HCT116 (cell line): Measurements from ENCODE around the gene ZBTB2. TPM values are rescaled to one million over a fixed set of nuclear protein-coding genes. Genes with fewer than 3 reads are reported as not detected.

Experiments used
- ATAC-seq: fragments of 200-7000 bp; cut with Tn5 transposase; 2 replicates; pipeline ENCODE4 v1.9.1; 2020; ENCODE audit warnings: mild to moderate bottlenecking, moderate library complexity
- BruUV-seq: library from RNA; stranded (reverse); fragments of 400-500 nt; replicated peaks from 2 replicates; lab custom pipeline; 2021; lab: Mats Ljungman, UMichigan
- CTCF ChIA-PET: fragments of 300-600 bp; sonication (Branson Sonifier 250); formaldehyde crosslinking; loops from one replicate; lab custom pipeline; 2021; ENCODE audit warnings: antibody characterized with exemption; lab: Charles Lee
- POLR2A ChIA-PET: fragments of 300-600, 350-600 bp; sonication (Branson Sonifier 250); formaldehyde crosslinking; loops from one replicate; lab custom pipeline; 2021; ENCODE audit warnings: antibody characterized with exemption; lab: Charles Lee
- RAD21 ChIA-PET, 2 experiments: fragments of 300-600 bp; sonication (Branson Sonifier 250); formaldehyde crosslinking; loops; one replicate each; lab custom pipeline; 2023; ENCODE audit warnings: low total read pairs in 2 of 2; ENCODE audit not compliant: uncharacterized antibody in 2 of 2, unreplicated experiment in 2 of 2, low non-redundant PET in 1 of 2; lab: Charles Lee
- DNase-seq: peaks from one replicate; pipeline ENCODE4 v3.0.0-alpha.2; 2010; ENCODE audit warnings: low read depth, low spot score
- H2AFZ ChIP-seq: fragments of 200-600 bp; shearing (Covaris generic), sonication (generic); 2 replicates; pipeline ENCODE4 v1.6.1; 2017; ENCODE audit warnings: low read depth, mixed run types, mixed read lengths, antibody characterized with exemption, low read length; ENCODE audit not compliant: poor library complexity, severe bottlenecking
- H3K27ac ChIP-seq: 2 replicates; pipeline ENCODE4 v1.5.1; 2012; ENCODE audit warnings: low read depth, low read length
- H3K27me3 ChIP-seq: fragments of 200-600 bp; sonication (generic); 2 replicates; pipeline ENCODE4 v1.6.1; 2016; ENCODE audit warnings: mixed run types, low read length, mixed read lengths; ENCODE audit not compliant: insufficient read depth
- H3K36me3 ChIP-seq, 2 experiments: fragments of 200-500 bp in 1 of 2; fragments of 200-600 bp in 1 of 2; sonication (Bioruptor generic) in 1 of 2; sonication (generic) in 1 of 2; 2 replicates each; pipeline versions ENCODE4 v1.5.1 to v1.6.1; 2014 to 2016; ENCODE audit warnings: low read length in 2 of 2, inconsistent platforms in 1 of 2, mixed read lengths in 1 of 2, mixed run types in 1 of 2; ENCODE audit not compliant: insufficient read depth in 2 of 2, control insufficient read depth in 1 of 2
- H3K4me1 ChIP-seq, 2 experiments: fragments of 200-600 bp in 1 of 2; sonication (generic) in 1 of 2; 2 replicates each; pipeline versions ENCODE4 v1.5.1 to v1.6.1; 2012 to 2017; ENCODE audit warnings: low read length in 2 of 2, inconsistent platforms in 1 of 2, mild to moderate bottlenecking in 1 of 2, mixed read lengths in 1 of 2, mixed run types in 1 of 2, moderate library complexity in 1 of 2; ENCODE audit not compliant: insufficient read depth in 2 of 2, control insufficient read depth in 1 of 2
- H3K4me2 ChIP-seq: fragments of 200-600 bp; sonication (generic); 2 replicates; pipeline ENCODE4 v1.6.1; 2017; ENCODE audit warnings: mixed run types, low read length, mixed read lengths
- H3K4me3 ChIP-seq, 2 experiments: fragments of 200-600 bp in 1 of 2; sonication (generic) in 1 of 2; replicated peaks in 1 of 2; 2 replicates each; pipeline ENCODE4 v1.5.1; 2011 to 2016; ENCODE audit warnings: low read length in 2 of 2, control low read depth in 1 of 2, low read depth in 1 of 2, mild to moderate bottlenecking in 1 of 2, mixed read lengths in 1 of 2, mixed run types in 1 of 2
- H3K79me2 ChIP-seq: fragments of 200-600 bp; sonication (generic); 2 replicates; pipeline ENCODE4 v1.6.1; 2017; ENCODE audit warnings: mild to moderate bottlenecking, mixed run types, low read length, moderate library complexity, mixed read lengths; ENCODE audit not compliant: insufficient read depth
- H3K9ac ChIP-seq: fragments of 200-600 bp; sonication (generic); 2 replicates; pipeline ENCODE4 v1.6.1; 2016; ENCODE audit warnings: low read length, mixed read lengths
- H3K9me2 ChIP-seq: fragments of 200-600 bp; sonication (generic), shearing (Covaris generic); 2 replicates; pipeline ENCODE4 v1.6.1; 2017; ENCODE audit warnings: mixed run types, mild to moderate bottlenecking, moderate library complexity; ENCODE audit not compliant: insufficient read depth
- H3K9me3 ChIP-seq, 2 experiments: fragments of 200-500 bp in 1 of 2; fragments of 200-600 bp in 1 of 2; sonication (Bioruptor generic) in 1 of 2; sonication (generic) in 1 of 2; 2 replicates each; pipeline ENCODE4 v1.6.1; 2014 to 2017; ENCODE audit warnings: low read length in 2 of 2, mixed read lengths in 2 of 2, inconsistent platforms in 1 of 2, low read depth in 1 of 2, mild to moderate bottlenecking in 1 of 2, mixed run types in 1 of 2, moderate library complexity in 1 of 2; ENCODE audit not compliant: control insufficient read depth in 1 of 2, insufficient read depth in 1 of 2
- H4K20me1 ChIP-seq: fragments of 200-600 bp; sonication (generic), shearing (Covaris generic); 2 replicates; pipeline ENCODE4 v1.6.1; 2017; ENCODE audit warnings: mixed run types, mild to moderate bottlenecking, moderate library complexity; ENCODE audit not compliant: insufficient read depth
- ELF1 ChIP-seq: IDR thresholded peaks from 2 replicates; pipeline ENCODE4 v1.6.1; 2012; ENCODE audit warnings: low read depth, borderline replicate concordance
- EZH2phosphoT487 ChIP-seq: fragments of 200-600 bp; IDR thresholded peaks from 2 replicates; pipeline ENCODE4 v1.6.1; 2018; ENCODE audit warnings: antibody characterized with exemption, borderline replicate concordance
- JUND ChIP-seq: IDR thresholded peaks from 2 replicates; pipeline ENCODE4 v1.6.1; 2012
- SP1 ChIP-seq: IDR thresholded peaks from 2 replicates; pipeline ENCODE4 v1.6.1; 2012; ENCODE audit warnings: low read depth
- SRF ChIP-seq: IDR thresholded peaks from 2 replicates; pipeline ENCODE4 v1.6.1; 2012; ENCODE audit warnings: low read depth
- intact Hi-C: fragments of 100-400 bp; cut with micrococcal nuclease; formaldehyde crosslinking; loops from 2 replicates; pipeline ENCODE4 v1.10.0; 2022
- total RNA-seq: library from RNA; stranded (reverse); gene quantifications from one replicate; pipeline ENCODE4 v1.2.1, GENCODE V29; 2021; ENCODE audit not compliant: unreplicated experiment
- TF ChIP-seq, protein P1 (sequence below): IDR thresholded peaks from 2 replicates; pipeline ENCODE4 v1.6.1; 2012; ENCODE audit warnings: low read depth

Gene ZBTB2
- total RNA-seq, 1 experiment from 2014 or later = 12.5 TPM

GRCh38 chr6:151352410-151353396, 38.7 kb downstream of the ZBTB2 start:
- Histone ChIP-seq H3K9ac (no peak overlapping the region), H3K4me1 (peaks cover 0 to 17% of the 10 kb centered on the region in 2 experiments; a peak in 1 of 4 replicates), H3K9me3 (no peaks in the 10 kb centered on the region), H3K27ac (no peak overlapping the region), H3K36me3 (peaks cover 38 to 77% of the 10 kb centered on the region in 2 experiments), H3K4me3 (no peak overlapping the region), H3K4me2 (no peak overlapping the region), H2AFZ (no peak overlapping the region), H3K79me2 (peaks cover 72% of the 10 kb centered on the region), H3K27me3 (no peaks in the 10 kb centered on the region), H4K20me1 (peaks cover 57% of the 10 kb centered on the region; the same call in 1 of the 2 replicates), H3K9me2 (no peaks in the 10 kb centered on the region)
- TF ChIP-seq EZH2phosphoT487 (no peak), JUND (0 out of 2 replicates have a peak, but pooled peaks have one; percentile 5), ELF1 (no peak), SRF (no peak), SP1 (0 out of 2 replicates have a peak, but pooled peaks have one; percentile 11)
- TF ChIP-seq, protein P1, sequence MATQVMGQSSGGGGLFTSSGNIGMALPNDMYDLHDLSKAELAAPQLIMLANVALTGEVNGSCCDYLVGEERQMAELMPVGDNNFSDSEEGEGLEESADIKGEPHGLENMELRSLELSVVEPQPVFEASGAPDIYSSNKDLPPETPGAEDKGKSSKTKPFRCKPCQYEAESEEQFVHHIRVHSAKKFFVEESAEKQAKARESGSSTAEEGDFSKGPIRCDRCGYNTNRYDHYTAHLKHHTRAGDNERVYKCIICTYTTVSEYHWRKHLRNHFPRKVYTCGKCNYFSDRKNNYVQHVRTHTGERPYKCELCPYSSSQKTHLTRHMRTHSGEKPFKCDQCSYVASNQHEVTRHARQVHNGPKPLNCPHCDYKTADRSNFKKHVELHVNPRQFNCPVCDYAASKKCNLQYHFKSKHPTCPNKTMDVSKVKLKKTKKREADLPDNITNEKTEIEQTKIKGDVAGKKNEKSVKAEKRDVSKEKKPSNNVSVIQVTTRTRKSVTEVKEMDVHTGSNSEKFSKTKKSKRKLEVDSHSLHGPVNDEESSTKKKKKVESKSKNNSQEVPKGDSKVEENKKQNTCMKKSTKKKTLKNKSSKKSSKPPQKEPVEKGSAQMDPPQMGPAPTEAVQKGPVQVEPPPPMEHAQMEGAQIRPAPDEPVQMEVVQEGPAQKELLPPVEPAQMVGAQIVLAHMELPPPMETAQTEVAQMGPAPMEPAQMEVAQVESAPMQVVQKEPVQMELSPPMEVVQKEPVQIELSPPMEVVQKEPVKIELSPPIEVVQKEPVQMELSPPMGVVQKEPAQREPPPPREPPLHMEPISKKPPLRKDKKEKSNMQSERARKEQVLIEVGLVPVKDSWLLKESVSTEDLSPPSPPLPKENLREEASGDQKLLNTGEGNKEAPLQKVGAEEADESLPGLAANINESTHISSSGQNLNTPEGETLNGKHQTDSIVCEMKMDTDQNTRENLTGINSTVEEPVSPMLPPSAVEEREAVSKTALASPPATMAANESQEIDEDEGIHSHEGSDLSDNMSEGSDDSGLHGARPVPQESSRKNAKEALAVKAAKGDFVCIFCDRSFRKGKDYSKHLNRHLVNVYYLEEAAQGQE = no peak
- intact Hi-C loops = no loop called here
- BruUV-seq = no TSS peak
- ChIA-PET POLR2A (no interaction called here), CTCF (no interaction called here), RAD21 (no interaction called here)
- ATAC-seq (no peak), DNase-seq (no peak)
